Testis (tissue), 2 donors: ENCODE measurements around the gene PROZ.

ENCODE experiments used
- CTCF ChIP-seq, 3 experiments: fragments of 450-650 bp in 2 of 3; fragments of 200-600 bp in 1 of 3; sonication (generic) in 1 of 3; IDR thresholded peaks; one replicate each; pipeline ENCODE4 v1.5.1; 2016 to 2019; ENCODE audit warnings: antibody characterized with exemption in 3 of 3, mild to moderate bottlenecking in 2 of 3, moderate library complexity in 1 of 3
- POLR2A ChIP-seq: fragments of 450-650 bp; IDR thresholded peaks from one replicate; pipeline ENCODE4 v1.6.1; 2017; ENCODE audit warnings: antibody characterized with exemption, mild to moderate bottlenecking, moderate library complexity

GRCh38 chr13:113119166-113119821 lies 39.2 kb upstream of the PROZ start:
- no peak for TF ChIP-seq POLR2A
- no peak for TF ChIP-seq CTCF (IDR thresholded peaks at IDR 0.05)
